Measurements from ENCODE around the gene DBNL.
A peak's percentile ranks its signal among the peaks of the same experiment; 100 is the strongest.

DBNL gene

GRCh38 chr7:44099669-44100068, 55.2 kb downstream of the DBNL start:
- ChIA-PET POLR2A (interaction anchor here (0.8 kb wide), 1 partner anchor 56 kb away, joined by 3 read pairs; the partner anchor contains the start of gene DBNL), CTCF (no interaction called here)
- no peak for DNase-seq (ENCODE audit: extremely low spot score)
- no peak for TF ChIP-seq FOXK2 (IDR thresholded peaks at IDR 0.05)
- no peak for TF ChIP-seq ELF4 (IDR thresholded peaks at IDR 0.05)
- TF ChIP-seq PKNOX1 (IDR thresholded peaks at IDR 0.05): no peak
- no peak for TF ChIP-seq BHLHE40 (IDR thresholded peaks at IDR 0.05; ENCODE audit: borderline replicate concordance)
- TF ChIP-seq LEF1 (IDR thresholded peaks at IDR 0.05; ENCODE audit: borderline replicate concordance): no peak
- no peak for TF ChIP-seq ARNT (IDR thresholded peaks at IDR 0.05)
- no peak for TF ChIP-seq SUZ12 (IDR thresholded peaks at IDR 0.05)
- no peak for TF ChIP-seq L3MBTL2 (conservative IDR thresholded peaks at IDR 0.05)
- TF ChIP-seq FOXA1 (IDR thresholded peaks at IDR 0.05): no peak
- TF ChIP-seq FOXM1 (IDR thresholded peaks at IDR 0.05; ENCODE audit: borderline replicate concordance): no peak
- no peak for TF ChIP-seq CTBP1 (IDR thresholded peaks at IDR 0.05; ENCODE audit: borderline replicate concordance)
- no peak for TF ChIP-seq SP1 (IDR thresholded peaks at IDR 0.05)
- no peak for TF ChIP-seq NFRKB (IDR thresholded peaks at IDR 0.05)
- TF ChIP-seq HDGF (IDR thresholded peaks at IDR 0.05; ENCODE audit: borderline replicate concordance): no peak
- TF ChIP-seq ZNF384 (IDR thresholded peaks at IDR 0.05): no peak
- TF ChIP-seq TARDBP (IDR thresholded peaks at IDR 0.05): no peak

GRCh38 chr7:44100458-44101302, 56.2 kb downstream of the DBNL start:
- ChIA-PET POLR2A (interaction anchor here (0.7 kb wide), 1 partner anchor 16 kb away, joined by 3 read pairs; no protein-coding TSS in a partner anchor), CTCF (no interaction called here)
- DNase-seq (ENCODE audit: extremely low spot score): no peak
- TF ChIP-seq CTBP1 (IDR thresholded peaks at IDR 0.05; ENCODE audit: borderline replicate concordance): no peak
- TF ChIP-seq ELF4 (IDR thresholded peaks at IDR 0.05): no peak
- TF ChIP-seq PKNOX1 (IDR thresholded peaks at IDR 0.05): no peak
- no peak for TF ChIP-seq FOXK2 (IDR thresholded peaks at IDR 0.05)
- no peak for TF ChIP-seq BHLHE40 (IDR thresholded peaks at IDR 0.05; ENCODE audit: borderline replicate concordance)
- TF ChIP-seq HDGF (IDR thresholded peaks at IDR 0.05; ENCODE audit: borderline replicate concordance): no peak
- TF ChIP-seq NFRKB (IDR thresholded peaks at IDR 0.05): no peak

GRCh38 chr7:44101303-44101965, 56.9 kb downstream of the DBNL start:
- TF ChIP-seq PKNOX1 (IDR thresholded peaks at IDR 0.05) (no peak), SP1 (IDR thresholded peaks at IDR 0.05) (no peak), FOXK2 (IDR thresholded peaks at IDR 0.05) (no peak), HDGF (IDR thresholded peaks at IDR 0.05; ENCODE audit: borderline replicate concordance) (no peak), LEF1 (IDR thresholded peaks at IDR 0.05; ENCODE audit: borderline replicate concordance) (no peak), ELF4 (IDR thresholded peaks at IDR 0.05) (no peak), TARDBP (IDR thresholded peaks at IDR 0.05) (no peak), L3MBTL2 (conservative IDR thresholded peaks at IDR 0.05) (no peak), CTBP1 (IDR thresholded peaks at IDR 0.05; ENCODE audit: borderline replicate concordance) (no peak), ZNF384 (IDR thresholded peaks at IDR 0.05) (no peak), SUZ12 (IDR thresholded peaks at IDR 0.05) (no peak), FOXM1 (IDR thresholded peaks at IDR 0.05; ENCODE audit: borderline replicate concordance) (no peak), FOXA1 (IDR thresholded peaks at IDR 0.05) (no peak), BHLHE40 (IDR thresholded peaks at IDR 0.05; ENCODE audit: borderline replicate concordance) (no peak), ARNT (IDR thresholded peaks at IDR 0.05) (no peak), NFRKB (IDR thresholded peaks at IDR 0.05) (no peak)
- DNase-seq (ENCODE audit: extremely low spot score): no peak
- CTCF ChIA-PET: no interaction called here
- POLR2A ChIA-PET: interaction anchor here (0.7 kb wide), 1 partner anchor 15 kb away, joined by 3 read pairs; no protein-coding TSS in a partner anchor

- no peak for TF ChIP-seq CTBP1 (IDR thresholded peaks at IDR 0.05; ENCODE audit: borderline replicate concordance)
- no peak for TF ChIP-seq ARNT (IDR thresholded peaks at IDR 0.05)
- TF ChIP-seq NFRKB (IDR thresholded peaks at IDR 0.05): no peak
- no peak for TF ChIP-seq SUZ12 (IDR thresholded peaks at IDR 0.05)
- TF ChIP-seq L3MBTL2 (conservative IDR thresholded peaks at IDR 0.05): no peak
- POLR2A ChIA-PET: no interaction called here
- CTCF ChIA-PET: no interaction called here
- no peak for DNase-seq (ENCODE audit: extremely low spot score)
These were observed 57.7 kb downstream of the DBNL start for GRCh38 chr7:44101966-44102845.

GRCh38 chr7:44102846-44103565, 58.5 kb downstream of the DBNL start:
- ChIA-PET POLR2A (no interaction called here), CTCF (no interaction called here)
- DNase-seq (ENCODE audit: extremely low spot score): no peak
- TF ChIP-seq ZNF384 (IDR thresholded peaks at IDR 0.05): no peak
- TF ChIP-seq PKNOX1 (IDR thresholded peaks at IDR 0.05): peak; percentile 30; the same call in 1 of the 2 replicates

Data from HEK293T (cell line).